A673 (cell line): Measurements from ENCODE around the gene CHST1. TPM values are rescaled to one million over a fixed set of nuclear protein-coding genes. Genes with fewer than 3 reads are reported as not detected.

ENCODE experiments used
- BruUV-seq: library from RNA; stranded (reverse); fragments of 400-500 nt; replicated peaks from 2 replicates; lab custom pipeline; 2021; lab: Mats Ljungman, UMichigan
- CTCF ChIA-PET: fragments of 300-600 bp; sonication (Branson Sonifier 250); formaldehyde crosslinking; loops from one replicate; lab custom pipeline; 2022; ENCODE audit warnings: antibody characterized with exemption; lab: Charles Lee
- POLR2A ChIA-PET: fragments of 300-600 bp; sonication (Branson Sonifier 250); formaldehyde crosslinking; loops from one replicate; lab custom pipeline; 2022; ENCODE audit warnings: antibody characterized with exemption; ENCODE audit not compliant: low non-redundant PET; lab: Charles Lee
- DNase-seq: peaks from one replicate; pipeline ENCODE4 v3.0.0-alpha.2; 2015; ENCODE audit warnings: low spot score
- H3K27ac ChIP-seq: fragments of 200-600 bp; sonication (generic); 2 replicates; pipeline ENCODE4 v1.5.1; 2016; ENCODE audit warnings: mixed run types, low read depth, mild to moderate bottlenecking, mixed read lengths, antibody characterized with exemption, low read length; ENCODE audit not compliant: poor library complexity, severe bottlenecking
- H3K27me3 ChIP-seq: fragments of 200-600 bp; sonication (generic); replicated peaks from 2 replicates; pipeline ENCODE4 v1.6.1; 2017; ENCODE audit warnings: mixed run types, low read depth, mild to moderate bottlenecking, mixed read lengths, antibody characterized with exemption, low read length; ENCODE audit not compliant: insufficient read depth, poor library complexity
- H3K36me3 ChIP-seq: fragments of 200-600 bp; sonication (generic); 2 replicates; pipeline ENCODE4 v1.6.1; 2016; ENCODE audit warnings: mixed run types, mild to moderate bottlenecking, mixed read lengths, antibody characterized with exemption, low read length; ENCODE audit not compliant: insufficient read depth, poor library complexity, severe bottlenecking
- H3K4me1 ChIP-seq: fragments of 200-600 bp; sonication (generic); 2 replicates; pipeline ENCODE4 v1.6.1; 2017; ENCODE audit warnings: mixed run types, mild to moderate bottlenecking, mixed read lengths, antibody characterized with exemption, low read length; ENCODE audit not compliant: insufficient read depth, poor library complexity, severe bottlenecking
- H3K4me3 ChIP-seq: fragments of 200-600 bp; sonication (generic); 2 replicates; pipeline ENCODE4 v1.5.1; 2016; ENCODE audit warnings: low read depth, mixed run types, mild to moderate bottlenecking, mixed read lengths, low read length; ENCODE audit not compliant: poor library complexity, severe bottlenecking
- H3K9me3 ChIP-seq: fragments of 200-600 bp; sonication (generic); 2 replicates; pipeline ENCODE4 v1.6.1; 2016; ENCODE audit warnings: mixed run types, low read depth, mild to moderate bottlenecking, mixed read lengths, antibody characterized with exemption, low read length; ENCODE audit not compliant: poor library complexity, severe bottlenecking
- EZH2 ChIP-seq: fragments of 200-600 bp; sonication (generic); IDR thresholded peaks from 2 replicates; pipeline ENCODE4 v1.6.1; 2017; ENCODE audit warnings: borderline replicate concordance, low read depth, mild to moderate bottlenecking, mixed read lengths, antibody characterized with exemption, low read length; ENCODE audit not compliant: poor library complexity, severe bottlenecking
- intact Hi-C: fragments of 100-400 bp; cut with micrococcal nuclease; formaldehyde crosslinking; loops from one replicate; pipeline ENCODE4 v1.10.0; 2022; ENCODE audit not compliant: unreplicated experiment
- total RNA-seq: library from RNA; stranded (reverse); gene quantifications from 2 replicates; pipeline ENCODE4 v1.2.3, GENCODE V29; 2021
- TF ChIP-seq, protein P1 (sequence below): fragments of 300-800, 200-600 bp; sonication (generic); conservative IDR thresholded peaks from 2 replicates; pipeline ENCODE4 v1.5.1; 2017; ENCODE audit warnings: low read depth, mild to moderate bottlenecking, antibody characterized with exemption, low read length, moderate library complexity, mixed read lengths

Gene CHST1
- total RNA-seq, 1 experiment from 2014 or later: 17.0 TPM

DNA sequence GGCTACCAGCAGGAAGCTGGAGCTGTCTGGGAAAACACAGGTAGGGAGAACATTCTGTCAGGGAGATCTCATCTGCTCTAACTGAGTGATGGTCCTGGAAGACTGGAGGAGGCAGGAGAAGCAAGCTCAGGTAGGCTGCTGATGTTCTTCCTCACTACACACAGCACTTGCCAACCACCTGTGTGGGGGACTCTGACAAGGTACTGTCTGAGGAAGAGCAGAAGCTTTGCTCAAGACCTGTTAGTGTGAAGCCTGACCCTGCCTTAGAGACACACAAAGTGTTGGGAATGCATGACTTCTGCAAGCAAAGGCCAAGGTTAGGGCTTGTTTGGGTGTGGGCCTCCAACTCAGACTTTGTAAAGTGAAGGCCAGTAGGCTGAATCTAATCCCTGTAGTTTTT is 46.5 kb downstream of the CHST1 start:
- DNase-seq: no peak
- Histone ChIP-seq H3K27me3 (no peaks in the 10 kb centered on the region), H3K4me3 (no peak overlapping the region), H3K4me1 (no peaks in the 10 kb centered on the region), H3K27ac (no peak overlapping the region), H3K9me3 (no peaks in the 10 kb centered on the region), H3K36me3 (no peaks in the 10 kb centered on the region)
- no peak for TF ChIP-seq EZH2
- TF ChIP-seq, protein P1, sequence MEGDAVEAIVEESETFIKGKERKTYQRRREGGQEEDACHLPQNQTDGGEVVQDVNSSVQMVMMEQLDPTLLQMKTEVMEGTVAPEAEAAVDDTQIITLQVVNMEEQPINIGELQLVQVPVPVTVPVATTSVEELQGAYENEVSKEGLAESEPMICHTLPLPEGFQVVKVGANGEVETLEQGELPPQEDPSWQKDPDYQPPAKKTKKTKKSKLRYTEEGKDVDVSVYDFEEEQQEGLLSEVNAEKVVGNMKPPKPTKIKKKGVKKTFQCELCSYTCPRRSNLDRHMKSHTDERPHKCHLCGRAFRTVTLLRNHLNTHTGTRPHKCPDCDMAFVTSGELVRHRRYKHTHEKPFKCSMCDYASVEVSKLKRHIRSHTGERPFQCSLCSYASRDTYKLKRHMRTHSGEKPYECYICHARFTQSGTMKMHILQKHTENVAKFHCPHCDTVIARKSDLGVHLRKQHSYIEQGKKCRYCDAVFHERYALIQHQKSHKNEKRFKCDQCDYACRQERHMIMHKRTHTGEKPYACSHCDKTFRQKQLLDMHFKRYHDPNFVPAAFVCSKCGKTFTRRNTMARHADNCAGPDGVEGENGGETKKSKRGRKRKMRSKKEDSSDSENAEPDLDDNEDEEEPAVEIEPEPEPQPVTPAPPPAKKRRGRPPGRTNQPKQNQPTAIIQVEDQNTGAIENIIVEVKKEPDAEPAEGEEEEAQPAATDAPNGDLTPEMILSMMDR: no peak
- POLR2A ChIA-PET: no interaction called here
- no TSS peak for BruUV-seq
- CTCF ChIA-PET: no interaction called here
- intact Hi-C loops: no loop called here

DNA sequence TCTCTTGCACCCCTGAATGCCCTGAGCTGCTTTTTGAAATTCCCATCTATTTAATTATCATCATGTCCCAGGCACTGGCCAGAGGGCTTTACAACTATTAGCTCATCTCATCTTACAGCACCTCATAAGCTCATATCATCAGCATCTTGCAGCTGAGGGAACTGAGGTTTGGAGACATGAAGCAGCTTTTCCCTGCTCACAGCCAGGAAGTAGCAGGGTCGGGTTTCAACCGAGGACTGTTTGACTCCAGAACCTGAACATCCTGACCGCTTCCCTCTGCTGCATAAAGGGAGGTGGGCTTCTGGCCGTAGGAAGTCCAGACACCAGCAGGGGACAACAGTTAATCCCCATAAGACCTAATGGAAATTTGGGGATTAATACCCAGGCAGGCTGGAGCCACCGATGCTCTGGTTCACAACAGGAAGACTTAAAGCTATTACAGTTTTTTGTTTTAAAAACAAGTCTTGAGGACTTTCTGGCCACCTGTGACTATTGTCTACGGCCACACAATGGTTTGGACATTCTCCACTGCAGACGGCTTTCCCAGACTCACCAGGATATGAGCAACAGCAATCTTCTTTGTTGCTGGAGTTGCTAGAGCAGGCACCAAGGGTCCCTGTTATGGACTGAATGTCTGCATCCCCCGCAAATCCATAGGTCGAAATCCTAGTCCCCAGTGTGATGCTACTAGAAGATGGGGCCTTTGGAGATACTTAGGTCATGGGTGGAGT is 47.4 kb downstream of the CHST1 start:
- ChIA-PET CTCF (interaction anchor here (1.4 kb wide), 1 partner anchor 153 kb away, joined by 4 read pairs; no protein-coding TSS in a partner anchor), POLR2A (no interaction called here)
- intact Hi-C loops: no loop called here
- H3K27ac ChIP-seq: no peak overlapping the region
- TF ChIP-seq, protein P1: no peak
- TF ChIP-seq EZH2: no peak
- no peak for DNase-seq
- no peaks in the 10 kb centered on the region for H3K9me3 ChIP-seq
- H3K4me1 ChIP-seq: no peaks in the 10 kb centered on the region
- peaks cover 2% of the 10 kb centered on the region for H3K27me3 ChIP-seq
- H3K36me3 ChIP-seq: no peaks in the 10 kb centered on the region
- no peak overlapping the region for H3K4me3 ChIP-seq
- BruUV-seq: no TSS peak

DNA sequence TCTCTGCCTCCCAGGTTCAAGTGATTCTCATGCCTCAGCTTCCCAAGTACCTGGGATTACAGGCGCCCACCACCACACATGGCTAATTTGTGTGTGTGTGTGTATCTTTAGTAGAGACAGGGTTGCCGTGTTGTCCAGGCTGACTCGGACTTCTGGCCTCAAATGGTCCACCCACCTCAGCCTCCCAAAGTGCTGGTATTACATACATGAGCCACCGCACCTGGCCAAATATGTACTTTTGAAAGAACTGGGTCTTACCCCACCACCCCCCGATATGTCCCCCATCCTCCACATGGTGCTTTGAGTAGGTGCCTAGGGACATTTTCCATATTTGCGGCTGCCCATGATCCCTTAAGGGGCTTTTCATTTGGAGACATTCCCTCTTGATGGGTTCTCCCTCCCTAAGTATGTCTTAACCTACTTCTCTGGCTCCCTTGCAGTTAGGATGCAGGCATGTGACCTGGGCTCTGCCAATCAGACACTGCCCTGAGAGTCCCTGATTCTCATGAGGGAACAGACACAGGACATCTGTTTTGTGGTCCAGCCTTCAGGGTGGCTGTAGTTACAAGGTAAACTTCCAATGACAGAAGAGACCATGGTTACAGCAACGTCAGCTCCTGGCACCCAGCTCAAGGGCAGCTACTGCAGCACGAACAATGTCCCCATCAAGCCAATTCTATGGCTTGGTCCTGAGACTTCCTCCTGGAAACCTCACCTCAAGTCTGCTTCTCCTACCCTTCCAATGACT is 48.4 kb downstream of the CHST1 start:
- intact Hi-C loops: no loop called here

More for the DNA sequence above, 48.4 kb downstream of the CHST1 start:
- H3K27ac ChIP-seq: no peak overlapping the region
- ChIA-PET POLR2A (no interaction called here), CTCF (interaction anchor here (1.4 kb wide), 1 partner anchor 154 kb away, joined by 4 read pairs; no protein-coding TSS in a partner anchor)
- H3K27me3 ChIP-seq: peaks cover 2% of the 10 kb centered on the region
- no peaks in the 10 kb centered on the region for H3K4me1 ChIP-seq
- BruUV-seq: no TSS peak
- no peak overlapping the region for H3K4me3 ChIP-seq
- no peaks in the 10 kb centered on the region for H3K36me3 ChIP-seq
- DNase-seq: no peak
- no peaks in the 10 kb centered on the region for H3K9me3 ChIP-seq
- no peak for TF ChIP-seq EZH2
- TF ChIP-seq, protein P1: no peak
